ENCODE measurements around the gene CRYZL1.
A peak's percentile ranks its signal among the peaks of the same experiment; 100 is the strongest.
"Not testable (repeated sequence)": the region's sequence is repeated elsewhere in the genome, so short reads cannot be mapped to it uniquely, and the experiment has no call there.

Gene CRYZL1

DNA sequence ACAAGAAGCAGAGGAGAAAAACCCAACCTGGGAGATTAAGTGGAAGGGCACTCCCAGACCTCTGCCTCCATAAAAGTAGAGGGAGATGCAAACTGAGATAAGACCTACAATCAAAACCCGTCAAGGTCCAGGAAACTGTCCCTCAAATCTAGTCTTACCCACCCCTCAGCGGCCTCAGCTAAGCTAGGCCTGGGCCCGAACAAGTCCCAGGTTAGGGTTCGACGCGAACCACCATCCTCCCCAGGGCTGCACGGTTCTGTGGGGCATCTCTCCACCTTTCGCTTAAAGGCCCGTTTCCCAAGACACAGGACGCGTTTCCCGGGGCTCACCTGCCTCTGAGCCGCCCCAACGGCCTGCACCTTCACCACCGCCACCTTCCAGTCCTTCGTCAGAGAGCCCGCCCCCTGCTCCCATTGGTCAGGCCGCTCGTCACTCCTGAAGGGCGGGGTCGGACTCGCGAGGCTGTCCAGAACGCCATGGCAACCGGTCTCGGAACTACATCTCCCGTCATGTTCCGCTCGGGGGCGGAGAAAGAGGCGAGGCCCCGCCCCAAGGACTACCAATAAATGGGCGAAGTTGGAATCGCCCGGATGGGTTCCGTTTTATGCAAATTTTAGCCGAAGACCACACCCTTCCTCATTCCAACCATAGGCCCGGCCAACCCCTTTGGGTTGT, at the start of gene CRYZL1:
Gene CRYZL1, minus strand, starts transcription at position 390 of the 675 bp plus-strand sequence. CDS start 10,190 bp downstream, outside the sequence.
- DNase-seq (ENCODE audit: low read depth) = peak; percentile 100

DNA sequence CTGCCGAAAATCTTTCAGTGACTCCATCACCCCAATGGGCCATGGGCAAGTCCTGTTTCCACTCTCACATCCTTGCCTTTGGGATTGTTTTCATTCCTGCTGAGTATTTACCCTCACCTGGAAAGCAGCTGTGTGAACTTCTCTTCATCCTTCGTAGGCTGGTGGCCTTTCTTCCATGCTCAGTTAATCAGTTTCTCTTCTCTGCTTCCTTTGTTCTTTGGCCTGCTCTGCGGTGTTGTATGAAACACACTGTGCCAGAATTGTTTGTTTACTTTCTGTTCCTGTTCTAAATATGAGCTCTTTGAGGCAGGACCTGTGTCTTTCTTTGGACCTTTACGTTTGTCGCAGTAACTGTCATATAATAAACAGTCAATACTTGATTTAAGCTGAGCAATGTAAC, 49.3 kb upstream of the CRYZL1 start:
- no peak for DNase-seq (ENCODE audit: low read depth)

DNA sequence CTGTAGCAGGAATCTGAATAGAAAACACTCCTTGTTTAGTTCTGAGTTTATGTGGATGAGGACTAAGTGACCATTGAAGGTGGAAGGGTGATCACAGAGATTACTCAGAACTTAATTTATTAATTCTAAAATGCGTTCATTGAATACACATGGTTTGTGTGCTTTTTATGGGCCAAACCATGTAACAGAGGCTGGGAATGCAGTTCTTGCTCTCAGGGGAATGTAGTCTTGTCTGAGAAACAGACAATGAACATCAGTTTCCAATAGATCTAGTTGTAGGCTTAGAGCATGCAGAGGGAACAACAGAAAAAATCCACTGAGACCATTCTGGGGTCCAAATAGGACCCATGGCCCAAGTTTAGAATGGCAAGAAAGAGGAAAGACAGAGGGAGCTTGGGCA, 46.8 kb upstream of the CRYZL1 start:
- no peak for DNase-seq (ENCODE audit: low read depth)

DNA sequence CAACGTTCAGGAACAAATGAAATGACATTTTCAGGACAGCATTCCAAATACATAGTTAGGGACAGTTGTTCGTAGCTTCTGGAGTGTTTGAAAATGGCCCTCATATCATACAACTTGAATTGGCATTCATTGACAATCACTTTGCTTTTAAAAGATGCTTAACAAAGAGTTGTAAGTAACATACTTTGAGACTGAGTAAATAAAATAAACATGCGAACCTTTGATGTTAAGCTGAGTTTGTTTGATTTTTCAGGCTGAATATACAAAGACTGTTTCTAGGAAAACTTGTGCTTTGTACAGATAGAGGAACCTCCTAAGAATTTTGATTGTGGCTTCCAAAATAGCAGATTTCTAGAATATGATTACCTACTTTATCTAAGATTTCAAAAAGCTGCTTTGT, 46.1 kb upstream of the CRYZL1 start:
- DNase-seq (ENCODE audit: low read depth) = no peak

DNA sequence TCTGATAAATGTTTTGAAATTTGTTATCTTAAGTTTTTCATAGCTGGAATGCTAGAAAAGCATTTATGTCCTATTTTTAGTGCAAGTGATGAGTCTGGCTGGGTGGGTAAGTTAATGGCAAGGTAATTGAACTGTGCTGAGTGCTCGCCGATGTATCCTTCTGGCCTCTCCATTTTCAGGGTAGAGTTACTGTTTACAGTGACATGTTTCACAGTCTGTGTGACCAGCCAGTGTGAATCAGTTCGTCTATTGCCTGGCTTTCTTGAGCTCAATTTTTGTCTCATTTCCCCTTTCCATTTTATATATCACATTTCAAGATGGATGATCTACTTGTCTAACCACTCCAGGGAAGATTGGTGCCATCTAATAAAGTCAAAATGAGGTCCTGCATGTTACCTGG, 44.8 kb upstream of the CRYZL1 start:
- DNase-seq (ENCODE audit: low read depth) = no peak

DNA sequence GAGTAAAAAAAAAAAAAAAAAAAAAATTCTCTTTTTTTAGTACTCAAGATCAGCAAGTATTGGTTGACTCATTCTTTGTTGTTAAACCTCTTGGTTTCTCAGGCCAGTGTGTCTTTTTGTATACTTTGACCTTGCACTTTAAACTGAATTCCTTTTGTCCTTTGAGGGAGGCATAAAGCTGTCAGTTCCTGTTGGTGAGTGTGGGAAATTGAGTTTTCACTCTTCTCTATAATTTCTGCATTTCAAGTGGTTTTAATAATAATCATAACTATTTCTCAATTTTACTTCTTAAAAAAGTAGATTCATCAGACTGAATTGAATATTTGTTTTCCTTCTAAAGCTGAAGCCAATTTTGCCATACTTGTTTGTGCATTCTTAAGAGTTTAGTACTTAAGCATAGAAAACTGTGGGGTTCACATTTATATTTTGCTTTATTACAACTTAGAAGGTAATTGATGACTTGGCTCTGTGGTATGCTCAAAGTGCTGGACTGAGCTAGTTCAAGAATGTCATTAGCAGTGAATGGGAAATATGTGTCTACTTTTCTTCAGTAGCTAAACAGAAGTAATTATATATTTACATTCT, 44.2 kb upstream of the CRYZL1 start:
- DNase-seq (ENCODE audit: low read depth) = no peak

DNA sequence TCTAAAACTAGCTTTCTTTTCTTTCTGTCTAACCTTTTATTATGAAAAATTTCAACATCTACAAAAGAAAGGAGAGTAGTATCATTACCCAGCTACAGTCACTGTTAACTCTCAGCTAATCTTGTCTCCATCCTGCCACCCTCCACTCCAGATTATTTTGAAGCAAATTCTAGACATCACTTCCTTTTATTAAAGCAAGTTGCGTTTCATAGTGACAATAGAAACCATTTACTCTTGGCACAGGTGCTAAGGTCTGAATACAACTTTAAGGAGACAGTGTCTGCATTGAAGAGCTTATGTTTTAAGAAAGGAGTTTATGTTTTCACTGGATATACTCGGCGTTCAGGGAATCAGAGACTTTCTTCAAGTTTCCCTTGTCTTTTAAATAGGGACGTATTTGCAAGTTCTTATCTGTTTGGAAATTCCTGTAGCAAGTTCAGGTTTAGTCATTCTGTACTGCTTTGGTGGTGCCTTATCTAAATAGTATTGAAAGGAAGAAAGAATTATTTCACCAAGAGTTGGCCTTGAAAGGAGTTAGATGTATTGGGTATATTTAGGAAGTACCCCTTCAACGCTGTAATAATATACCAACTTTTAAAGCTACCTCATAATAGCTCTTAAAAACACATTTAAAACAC, 43.5 kb upstream of the CRYZL1 start:
- DNase-seq (ENCODE audit: low read depth) = no peak

DNA sequence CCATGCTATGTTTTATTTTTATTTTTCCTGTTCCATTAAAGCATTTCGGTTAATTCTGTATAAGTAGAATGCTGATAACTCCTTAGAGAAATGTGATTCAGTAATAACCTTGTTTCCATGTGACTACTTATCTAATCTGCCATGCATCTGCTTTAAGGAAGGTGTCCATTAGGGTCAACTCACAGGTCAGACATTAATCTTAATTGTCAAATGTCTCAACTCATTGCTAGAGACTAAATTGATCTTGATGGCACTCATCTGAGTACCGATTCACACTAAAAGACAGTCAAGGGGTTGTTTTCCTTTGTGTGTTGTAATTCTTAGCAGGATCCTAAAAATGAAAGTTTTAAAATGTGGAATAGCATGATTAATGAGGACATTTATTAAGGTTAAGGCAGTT, 42.5 kb upstream of the CRYZL1 start:
- DNase-seq (ENCODE audit: low read depth) = no peak

DNA sequence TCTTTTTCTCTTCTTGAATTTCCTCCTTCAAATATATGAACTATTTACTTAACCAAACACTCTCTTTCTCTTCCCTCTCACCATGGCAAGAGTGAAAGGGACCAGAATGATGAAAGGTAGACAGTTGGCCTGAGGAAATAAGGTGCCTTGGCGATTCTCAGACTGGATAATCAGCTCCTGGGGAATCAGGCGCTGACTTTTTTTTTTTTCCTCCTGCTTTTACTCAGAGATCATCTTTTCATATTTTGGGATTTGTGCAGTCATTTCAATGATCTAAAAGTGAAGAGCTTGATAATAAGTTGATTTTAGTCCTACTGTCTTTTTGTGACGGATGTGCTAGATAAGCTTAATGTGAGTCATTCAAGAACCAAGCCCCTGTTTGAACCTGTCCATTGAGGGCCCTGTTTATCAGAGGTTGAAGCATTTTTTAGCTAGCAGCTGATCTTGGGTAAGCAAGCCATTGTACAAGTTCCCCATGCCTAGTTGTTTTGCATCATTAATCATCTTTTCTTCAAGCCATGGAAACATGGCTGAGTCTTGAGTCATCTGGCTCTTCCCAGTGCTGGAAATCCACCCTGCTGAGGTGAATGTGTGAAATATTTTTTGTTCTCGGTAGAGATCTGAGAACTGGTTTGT, 41.6 kb upstream of the CRYZL1 start:
- DNase-seq (ENCODE audit: low read depth) = no peak

DNA sequence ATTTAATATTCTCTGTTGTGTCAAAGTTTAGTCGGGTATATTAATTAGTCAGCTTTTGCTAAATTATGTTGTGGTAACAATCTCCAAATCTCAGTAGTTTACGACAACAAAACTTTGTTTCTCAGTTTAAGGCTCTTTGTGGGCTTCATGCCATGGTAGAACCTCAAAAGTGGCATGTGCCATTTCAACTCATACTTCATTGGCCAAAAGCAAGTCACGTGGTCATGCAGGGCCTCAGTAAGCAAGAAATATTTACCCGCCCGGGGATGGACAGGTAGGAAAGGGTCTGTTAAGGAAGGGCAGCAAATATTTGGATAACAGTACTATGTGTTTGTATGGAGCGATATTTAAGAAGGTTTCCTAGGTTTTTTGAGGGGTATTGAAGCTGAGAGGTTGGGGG, 39.3 kb upstream of the CRYZL1 start:
- DNase-seq (ENCODE audit: low read depth) = no peak

DNA sequence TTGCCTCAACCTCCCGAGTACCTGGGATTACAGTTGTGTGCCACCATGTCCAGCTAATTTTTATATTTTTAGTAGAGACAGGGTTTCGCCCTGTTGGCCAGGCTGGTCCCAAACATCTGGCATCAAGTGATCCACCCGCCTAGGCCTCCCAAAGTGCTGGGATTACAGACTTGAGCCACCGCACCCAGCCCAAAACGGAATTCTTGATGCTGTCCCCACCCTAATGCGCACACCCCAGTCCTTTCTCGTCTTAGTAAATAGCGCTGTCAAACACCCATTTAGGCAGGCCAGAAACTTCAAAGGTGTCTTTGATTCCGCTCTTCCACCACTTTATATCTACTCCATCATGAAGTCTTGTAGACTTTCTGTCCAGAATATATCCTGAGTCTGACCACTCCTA, 35.9 kb upstream of the CRYZL1 start:
- DNase-seq (ENCODE audit: low read depth) = no peak

DNA sequence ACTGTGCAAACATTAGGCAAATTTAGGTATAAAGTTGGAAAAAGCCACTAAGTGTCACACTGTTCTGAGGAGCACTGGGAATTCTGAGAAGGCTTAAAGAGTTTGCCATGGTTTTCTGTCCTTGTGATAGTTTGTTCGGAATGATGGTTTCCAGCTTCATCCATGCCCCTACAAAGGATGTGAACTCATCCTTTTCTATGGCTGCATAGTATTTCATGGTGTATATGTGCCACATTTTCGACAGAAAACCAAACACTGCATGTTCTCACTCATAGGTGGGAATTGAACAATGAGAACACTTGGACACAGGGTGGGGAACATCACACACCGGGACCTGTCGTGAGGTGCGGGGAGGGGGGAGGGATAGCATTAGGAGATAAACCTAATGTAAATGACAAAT, 35.1 kb upstream of the CRYZL1 start:
- not testable (repeated sequence) for DNase-seq (ENCODE audit: low read depth)

DNA sequence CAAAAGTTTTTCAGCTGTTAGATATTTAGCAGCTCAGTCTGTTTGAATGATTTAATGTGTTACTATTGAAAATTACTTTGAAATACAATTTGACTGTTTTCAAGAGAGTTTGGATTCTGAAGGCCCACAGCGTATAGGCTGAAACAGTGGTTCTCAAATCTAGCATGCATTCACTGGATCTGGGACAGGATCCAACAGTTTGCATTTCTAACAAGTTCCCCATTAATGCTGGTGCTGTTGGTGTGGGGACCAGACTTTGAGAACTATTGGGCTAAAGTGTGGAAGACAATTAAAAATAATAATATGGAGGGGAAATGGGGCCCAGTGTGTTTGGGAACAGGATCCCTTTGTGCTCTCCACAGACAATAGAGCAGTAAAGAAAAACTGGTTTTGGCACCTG, 32.7 kb upstream of the CRYZL1 start:
- no peak for DNase-seq (ENCODE audit: low read depth)

DNA sequence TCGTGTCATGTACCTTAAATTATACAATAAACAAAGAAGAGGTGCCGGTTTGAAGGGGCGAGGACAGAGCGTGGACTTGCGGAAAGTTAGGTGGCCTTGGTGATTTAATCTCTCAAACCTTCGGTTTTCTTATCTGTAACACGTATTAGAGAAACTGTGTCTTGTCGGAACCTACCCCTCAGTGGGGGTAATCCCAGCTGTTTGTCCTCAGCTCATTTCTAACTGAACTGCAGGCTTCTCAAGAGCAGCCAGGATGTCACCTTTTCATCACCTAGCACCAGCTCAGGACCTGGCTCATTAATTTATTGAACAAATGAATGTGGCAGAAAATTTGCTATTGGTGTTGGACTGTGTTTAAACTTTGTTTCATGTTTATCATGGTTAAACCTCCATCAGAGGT, 31.9 kb upstream of the CRYZL1 start:
- DNase-seq (ENCODE audit: low read depth) = no peak

DNA sequence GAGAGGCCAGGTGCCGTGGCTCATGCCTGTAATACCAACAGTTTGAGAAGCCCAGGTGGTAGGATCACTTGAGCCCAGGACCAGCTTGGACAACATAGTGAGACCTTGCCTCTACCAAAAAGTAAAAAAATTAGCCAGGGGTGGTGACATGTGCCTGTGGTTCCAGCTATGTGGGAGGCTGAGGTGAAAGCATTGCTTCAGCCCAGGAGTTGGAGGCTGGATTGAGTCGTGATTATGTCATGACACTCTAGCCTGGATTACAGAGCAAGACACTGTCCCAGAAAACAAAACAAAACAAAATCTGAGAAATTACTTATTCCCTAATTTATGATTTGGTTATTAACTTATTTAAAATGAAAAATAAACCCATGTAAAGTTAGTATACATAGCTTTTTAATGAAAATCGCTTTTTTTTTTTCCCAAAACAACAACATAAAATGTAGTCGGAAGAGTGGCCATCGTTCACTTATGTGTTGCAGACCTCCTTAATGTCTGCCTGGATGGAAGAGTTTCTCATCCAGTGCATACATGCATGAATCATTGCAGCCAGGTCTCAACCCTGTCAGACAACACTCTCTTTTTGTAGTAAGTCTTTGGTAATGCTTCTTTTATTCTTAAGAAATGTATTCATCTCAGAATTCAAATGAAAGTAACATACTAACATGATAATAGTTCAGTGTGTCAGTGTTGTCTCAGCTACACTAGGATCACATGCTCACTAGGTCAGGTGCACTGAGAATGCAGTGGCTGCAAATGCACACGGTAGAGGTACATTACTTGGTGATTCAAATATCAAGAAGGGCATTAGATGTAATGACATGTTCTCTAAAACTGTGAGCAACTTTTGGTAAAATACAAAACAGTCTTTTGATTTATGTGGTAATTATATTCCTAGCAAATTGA, 28.8 kb upstream of the CRYZL1 start:
- DNase-seq (ENCODE audit: low read depth) = no peak

DNA sequence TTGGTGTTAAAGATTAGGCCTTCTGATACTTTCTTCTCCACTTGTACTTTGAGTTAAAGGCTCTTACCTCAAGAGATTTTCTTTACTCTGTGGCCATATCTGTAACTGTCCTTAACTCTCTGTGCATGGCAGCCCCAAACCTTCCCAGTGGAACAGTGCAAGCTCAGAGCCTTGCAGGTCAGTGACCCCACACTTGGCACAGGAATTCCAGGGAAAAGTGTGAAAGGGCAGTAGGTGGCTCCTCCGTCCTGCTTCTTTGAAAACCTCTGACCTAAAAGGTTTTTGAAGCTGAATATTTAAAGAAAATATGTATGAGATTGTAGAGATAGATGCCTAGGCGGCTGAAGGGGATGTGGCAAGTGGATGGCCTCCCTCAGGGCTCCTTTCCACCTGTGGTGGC, 27.1 kb upstream of the CRYZL1 start:
- DNase-seq (ENCODE audit: low read depth) = no peak

DNA sequence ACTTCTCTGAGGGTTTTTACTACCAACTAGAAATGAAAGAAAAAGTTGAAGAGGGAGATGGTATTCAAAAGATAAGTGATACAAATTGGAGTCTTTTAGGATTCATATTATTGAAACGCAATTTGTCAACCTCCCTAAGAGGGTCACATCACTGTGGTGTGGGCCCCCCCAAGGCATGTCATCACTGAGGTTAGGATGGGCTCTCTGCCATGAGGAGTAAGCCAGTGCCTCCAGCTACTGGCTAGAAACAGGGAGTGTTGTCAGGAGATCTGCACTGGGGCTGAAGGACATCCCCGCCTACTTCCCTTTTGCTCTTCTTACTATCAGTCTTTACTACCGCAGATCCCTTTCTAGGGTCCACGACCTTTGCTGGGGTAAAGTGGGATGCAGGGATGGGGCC, 26.6 kb upstream of the CRYZL1 start:
- no peak for DNase-seq (ENCODE audit: low read depth)

DNA sequence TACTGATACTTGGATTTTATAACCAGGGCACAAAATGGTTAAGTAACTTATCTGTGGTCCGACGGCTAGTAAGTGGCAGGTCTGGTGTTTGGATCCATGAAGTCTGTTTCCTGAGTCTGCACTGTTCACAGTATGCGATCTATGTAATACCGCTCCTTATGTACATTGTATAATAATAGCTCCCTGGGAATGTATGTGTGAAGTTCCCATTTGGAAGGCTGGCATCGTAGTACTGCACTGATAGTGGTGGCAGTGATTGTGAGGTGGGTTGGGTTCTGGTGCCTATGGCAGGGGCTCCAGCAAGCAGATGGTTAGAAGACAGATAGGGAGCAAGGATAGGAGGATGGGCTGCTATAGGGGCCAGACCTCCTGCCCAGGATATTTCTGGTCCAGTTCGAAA, 26.1 kb upstream of the CRYZL1 start:
- no peak for DNase-seq (ENCODE audit: low read depth)

DNA sequence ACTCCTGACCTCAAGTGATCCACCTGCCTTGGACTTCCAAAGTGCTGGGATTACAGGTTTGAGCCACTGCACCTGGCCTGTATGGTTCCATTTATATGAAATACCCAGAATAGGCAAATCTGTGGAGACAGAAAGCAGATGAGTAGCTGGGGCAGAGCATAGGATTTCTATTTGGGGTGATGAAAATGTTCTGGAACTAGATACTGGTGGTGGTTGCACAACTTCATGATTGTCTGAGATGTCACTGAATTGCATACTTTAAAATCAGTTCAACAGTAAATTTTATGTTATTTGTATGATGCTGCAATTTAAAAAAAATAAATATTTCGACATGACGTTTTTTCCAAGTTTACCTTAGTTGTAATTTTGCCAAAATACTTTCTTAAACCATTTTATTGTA, 24.6 kb upstream of the CRYZL1 start:
- DNase-seq (ENCODE audit: low read depth) = no peak

DNA sequence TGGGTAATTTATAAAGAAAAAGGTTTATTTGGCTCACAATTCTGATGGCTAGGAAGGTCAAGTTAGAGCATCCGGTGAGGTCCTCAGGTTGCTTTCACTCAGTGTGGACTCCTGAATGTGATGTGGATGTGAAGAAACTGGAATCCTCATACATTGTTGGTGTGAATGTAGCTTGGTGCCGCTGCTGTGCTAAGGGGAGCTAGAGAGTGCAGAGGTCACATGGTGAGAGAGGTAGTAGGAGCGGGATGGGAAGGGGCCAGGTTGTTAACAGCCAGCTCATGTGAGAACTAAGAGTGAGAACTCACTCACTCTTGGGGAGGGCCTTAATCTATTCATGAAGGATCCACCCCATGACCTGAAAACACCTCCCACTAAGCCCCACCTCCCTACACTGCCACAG, 22.6 kb upstream of the CRYZL1 start:
- DNase-seq (ENCODE audit: low read depth) = no peak

DNA sequence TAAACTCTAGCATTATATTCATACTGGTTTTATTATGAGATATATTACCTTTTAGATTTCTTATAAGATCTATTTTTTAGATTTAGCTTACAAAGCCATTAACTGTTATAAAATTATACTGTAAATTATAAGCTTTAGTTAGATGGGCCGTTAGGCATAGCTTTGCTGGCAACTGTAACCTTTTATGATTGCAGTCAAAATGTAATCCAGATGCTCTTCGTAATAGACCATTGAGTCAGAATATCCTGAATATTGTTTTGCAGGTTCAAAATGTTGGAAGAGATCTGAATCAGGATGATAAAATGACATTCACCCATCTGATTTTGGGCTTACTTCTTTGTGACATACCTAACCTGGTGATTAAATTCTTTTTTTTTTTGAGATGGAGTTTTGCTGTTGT, 21.7 kb upstream of the CRYZL1 start:
- DNase-seq (ENCODE audit: low read depth) = no peak

DNA sequence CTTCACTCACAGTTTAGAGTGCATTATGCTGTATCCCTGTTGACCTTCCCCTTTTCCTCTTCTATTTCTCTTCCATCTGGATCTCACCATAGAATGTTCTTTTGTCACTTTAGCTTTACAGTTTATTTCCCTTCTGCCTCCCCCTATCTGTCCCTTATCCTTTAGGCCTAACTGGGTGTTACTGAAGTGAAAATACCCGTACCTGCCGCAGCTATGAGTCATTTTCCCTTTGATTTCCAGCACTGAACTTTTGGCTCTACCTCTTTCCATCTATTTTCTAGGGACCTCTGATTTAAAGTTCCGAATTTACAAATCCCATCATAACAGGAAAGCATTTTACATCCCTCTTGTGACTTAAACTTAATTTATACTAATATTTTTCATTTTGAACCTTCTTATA, 20.5 kb upstream of the CRYZL1 start:
- no peak for DNase-seq (ENCODE audit: low read depth)
